Cardiac fibroblast (primary cell): Measurements from ENCODE around the gene USP46.

Source experiments
- DNase-seq, 2 donors: peaks; one replicate each; pipeline versions ENCODE4 v3.0.0 to v3.0.0-alpha.2; 2010; ENCODE audit warnings: low read depth in 2 of 2
- H3K4me3 ChIP-seq, 2 donors: replicated peaks in 1 of 2; 1 replicate in 1 of 2; 2 replicates in 1 of 2; pipeline ENCODE4 v1.5.1; 2011; ENCODE audit warnings: low read depth in 2 of 2, low read length in 2 of 2, mild to moderate bottlenecking in 2 of 2, moderate library complexity in 1 of 2
- CTCF ChIP-seq: IDR thresholded peaks from one replicate; pipeline ENCODE4 v1.5.1; 2011; ENCODE audit warnings: low read depth, mild to moderate bottlenecking, low read length, inconsistent platforms

The USP46 gene

DNA sequence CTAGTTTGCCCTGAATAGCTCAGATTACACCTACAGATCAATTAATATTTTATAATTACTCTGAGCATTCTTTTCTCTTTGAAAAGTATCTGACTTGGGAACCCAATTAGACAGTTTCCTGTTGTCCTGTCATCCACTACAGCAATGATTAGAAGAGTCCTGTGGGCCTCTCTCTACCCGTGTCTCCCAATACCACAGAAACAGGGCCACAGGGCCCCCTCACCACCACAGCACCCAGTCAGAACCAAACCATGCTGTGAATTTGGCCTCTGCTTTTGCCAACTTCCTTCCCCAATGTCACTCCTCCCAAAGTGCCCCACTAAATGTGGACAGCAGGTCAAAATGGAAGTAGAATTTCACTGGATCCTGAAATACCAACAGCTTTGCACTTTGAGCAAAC, 10.3 kb downstream of the USP46 start:
- DNase-seq: no peak
- H3K4me3 ChIP-seq: no peak overlapping the region
- no peak for TF ChIP-seq CTCF

DNA sequence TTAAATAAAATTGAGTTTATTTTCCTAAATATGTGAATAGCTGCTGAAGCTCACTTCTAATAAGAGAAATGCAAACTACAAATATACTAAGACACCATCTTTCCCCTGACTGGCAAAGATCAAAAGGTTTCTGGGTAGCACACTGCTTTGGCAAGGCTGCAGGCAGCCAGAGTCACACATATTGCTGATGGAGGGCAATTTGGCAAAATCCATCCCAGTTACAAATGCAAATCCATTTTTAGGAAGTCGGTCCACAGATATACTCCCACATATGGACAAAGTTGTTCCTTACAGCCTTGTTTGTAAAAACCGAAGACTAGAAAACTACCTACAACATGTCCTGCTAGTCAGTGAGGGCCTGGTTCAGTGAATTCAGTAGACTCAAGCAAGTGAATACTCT, 12.4 kb downstream of the USP46 start:
- no peak for TF ChIP-seq CTCF
- no peak for DNase-seq
- no peak overlapping the region for H3K4me3 ChIP-seq

GRCh38 chr4:52646096-52646495, 13.0 kb downstream of the USP46 start:
- DNase-seq: no peak
- no peak for TF ChIP-seq CTCF
- no peak overlapping the region for H3K4me3 ChIP-seq

DNA sequence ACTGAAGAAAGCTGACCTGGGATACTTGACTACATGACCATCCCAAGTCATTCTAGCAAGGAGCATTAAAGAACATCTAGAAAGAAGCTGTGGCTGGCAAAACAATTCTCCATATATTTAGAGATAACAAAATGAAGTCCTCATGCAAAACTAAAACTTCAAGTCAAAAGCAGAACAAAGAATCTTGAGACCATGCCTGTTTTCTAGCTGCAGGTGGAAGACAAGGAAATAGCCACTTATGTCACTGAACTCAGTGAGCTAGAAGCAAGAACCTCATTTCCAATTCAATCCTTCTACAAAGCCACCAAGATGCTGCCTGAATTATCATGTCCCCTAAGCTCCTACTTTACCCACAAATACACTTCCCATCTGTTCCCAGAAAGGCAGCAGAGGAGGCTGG, 13.8 kb downstream of the USP46 start:
- no peak for TF ChIP-seq CTCF
- no peak for DNase-seq
- H3K4me3 ChIP-seq: no peak overlapping the region

DNA sequence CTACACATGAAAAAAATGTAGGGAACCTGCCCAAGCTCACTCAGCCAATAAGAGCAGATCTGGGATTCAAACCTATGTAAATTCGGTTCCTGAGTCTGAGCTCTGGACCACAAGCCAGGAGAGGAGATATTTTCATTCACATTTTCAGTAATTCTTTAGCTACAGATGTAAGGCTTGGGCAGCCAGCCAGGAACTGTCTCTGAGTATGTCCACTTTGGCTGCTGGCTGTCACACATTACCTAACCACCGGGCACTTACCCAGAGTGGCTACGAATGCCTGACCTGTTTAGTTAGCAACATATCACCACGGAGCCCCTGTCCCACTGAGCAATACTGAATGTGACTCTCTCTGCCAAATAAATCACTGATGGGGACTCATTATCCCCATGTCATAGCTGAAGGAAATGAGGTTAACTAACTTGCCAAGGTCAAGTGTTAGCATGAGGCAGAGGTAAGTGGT, 15.3 kb downstream of the USP46 start:
- no peak for TF ChIP-seq CTCF
- H3K4me3 ChIP-seq: no peak overlapping the region
- peak; percentile 75 to 81 for DNase-seq

DNA sequence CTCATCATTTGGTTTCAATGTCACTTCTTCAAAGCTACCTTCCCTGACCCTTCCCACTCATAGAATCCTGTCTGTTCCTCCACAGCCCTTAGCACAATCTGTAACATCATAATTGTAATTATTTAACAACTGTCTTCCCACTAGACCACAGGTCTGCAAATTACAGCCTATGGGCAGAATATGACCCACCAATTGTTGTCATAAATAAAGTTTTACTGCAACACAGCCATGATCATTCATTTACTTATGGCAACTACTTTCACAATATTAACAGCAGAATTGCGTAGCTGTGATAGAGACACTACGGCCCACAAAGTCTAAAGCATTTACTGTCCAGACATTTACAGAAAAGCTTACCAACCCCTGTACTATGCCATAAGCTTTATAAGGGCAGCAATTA, 15.9 kb downstream of the USP46 start:
- TF ChIP-seq CTCF: no peak
- no peak overlapping the region for H3K4me3 ChIP-seq
- no peak for DNase-seq

- peak in 1 of 2 donors; percentile 74 for DNase-seq
- no peak for TF ChIP-seq CTCF
Observed at GRCh38 chr4:52641854-52642563, 17.1 kb downstream of the USP46 start.

More at GRCh38 chr4:52641854-52642563, 17.1 kb downstream of the USP46 start:
- H3K4me3 ChIP-seq: no peak overlapping the region
